SK-N-SH treated with all-trans-retinoic acid at 6 μM for 48 hours (cell line): Measurements from ENCODE around the gene KAT6B.

Experiments
- CREB5 ChIP-seq: fragments of 250-450 bp; sonication (Bioruptor Pico); IDR thresholded peaks from 2 replicates; pipeline ENCODE4 v1.5.1; 2020; ENCODE audit warnings: low read depth, mild to moderate bottlenecking, moderate library complexity
- GLIS3 ChIP-seq: fragments of 250-450 bp; sonication (Bioruptor Pico); IDR thresholded peaks from 2 replicates; pipeline ENCODE4 v1.5.0; 2020; ENCODE audit warnings: mild to moderate bottlenecking, moderate library complexity
- OSR1 ChIP-seq: fragments of 250-450 bp; sonication (Bioruptor Pico); IDR thresholded peaks from 2 replicates; pipeline ENCODE4 v1.8.0; 2022; ENCODE audit warnings: moderate library complexity, mild to moderate bottlenecking, inconsistent platforms
- PATZ1 ChIP-seq: fragments of 250-450 bp; sonication (Bioruptor Pico); IDR thresholded peaks from 2 replicates; pipeline ENCODE4 v1.8.0; 2020; ENCODE audit warnings: mild to moderate bottlenecking, moderate library complexity, borderline replicate concordance
- RARB ChIP-seq: fragments of 250-450 bp; sonication (Bioruptor Pico); IDR thresholded peaks from 2 replicates; pipeline ENCODE4 v1.8.0; 2021; ENCODE audit warnings: mild to moderate bottlenecking, moderate library complexity
- ZFP3 ChIP-seq: fragments of 250-450 bp; sonication (Bioruptor Pico); IDR thresholded peaks from 2 replicates; pipeline ENCODE4 v1.5.0; 2020; ENCODE audit warnings: mild to moderate bottlenecking, moderate library complexity
- ZNF70 ChIP-seq: fragments of 450-650 bp; formaldehyde crosslinking; IDR thresholded peaks from 2 replicates; pipeline ENCODE4 v1.5.0; 2020; ENCODE audit warnings: mild to moderate bottlenecking, moderate library complexity

GRCh38 chr10:74827045-74827441, 643 bp downstream of the KAT6B start:
- TF ChIP-seq OSR1 (CRISPR knock-in tag) (no peak), CREB5 (CRISPR knock-in tag) (no peak), ZFP3 (no peak), PATZ1 (CRISPR knock-in tag) (no peak), GLIS3 (CRISPR knock-in tag) (no peak), RARB (CRISPR knock-in tag) (no peak), ZNF70 (CRISPR knock-in tag) (no peak)
